Medulla oblongata (tissue), 1 donor: ENCODE measurements around the gene CNTNAP1.
"Not testable (repeated sequence)": the region's sequence is repeated elsewhere in the genome, so short reads cannot be mapped to it uniquely, and the experiment has no call there.

ENCODE experiments used
- DNase-seq: peaks from one replicate; pipeline ENCODE4 v3.0.0-alpha.2; 2015; ENCODE audit errors: extremely low spot score

Gene CNTNAP1

GRCh38 chr17:42681976-42682721, at the start of gene CNTNAP1:
TSS of gene CNTNAP1 (plus strand) at chr17:42682531. CDS start at chr17:42682830, 299 bp downstream.
- peak; percentile 73 for DNase-seq

- no peak for DNase-seq
Measured at GRCh38 chr17:42632949-42633444, 49.3 kb upstream of the CNTNAP1 start.

- DNase-seq: no peak
Measured at GRCh38 chr17:42639525-42640113, 42.7 kb upstream of the CNTNAP1 start.

- no peak for DNase-seq
Measured at GRCh38 chr17:42640121-42640520, 42.2 kb upstream of the CNTNAP1 start.

GRCh38 chr17:42642336-42642735, 40.0 kb upstream of the CNTNAP1 start:
- DNase-seq: no peak

GRCh38 chr17:42647778-42648177, 34.6 kb upstream of the CNTNAP1 start:
- no peak for DNase-seq

GRCh38 chr17:42651392-42651791, 30.9 kb upstream of the CNTNAP1 start:
- DNase-seq: no peak

- DNase-seq: peak; percentile 57
Measured at GRCh38 chr17:42653179-42654124, 28.9 kb upstream of the CNTNAP1 start.

GRCh38 chr17:42655528-42655927, 26.8 kb upstream of the CNTNAP1 start:
- DNase-seq: no peak

GRCh38 chr17:42657824-42658588, 24.3 kb upstream of the CNTNAP1 start:
- DNase-seq: no peak

GRCh38 chr17:42659079-42659931, 23.0 kb upstream of the CNTNAP1 start, which contains the start of gene TUBG2:
TSS of gene TUBG2 (plus strand) at chr17:42659284. CDS start at chr17:42659504, 220 bp downstream.
- DNase-seq: peak; percentile 88

- not testable (repeated sequence) for DNase-seq
Measured at GRCh38 chr17:42659932-42660274, 22.4 kb upstream of the CNTNAP1 start.

- DNase-seq: no peak
Measured at GRCh38 chr17:42660692-42661345, 21.5 kb upstream of the CNTNAP1 start.

- no peak for DNase-seq
Measured at GRCh38 chr17:42665581-42666001, 16.7 kb upstream of the CNTNAP1 start.

- not testable (repeated sequence) for DNase-seq
Measured at GRCh38 chr17:42666126-42666525, 16.2 kb upstream of the CNTNAP1 start.

GRCh38 chr17:42667088-42667951, 15.0 kb upstream of the CNTNAP1 start:
- DNase-seq: no peak

- no peak for DNase-seq
Measured at GRCh38 chr17:42669705-42669976, 12.7 kb upstream of the CNTNAP1 start.

GRCh38 chr17:42669977-42670788, 12.1 kb upstream of the CNTNAP1 start:
- no peak for DNase-seq
